GM21423 (cell line): ENCODE data around the gene PBX3.

Experiments
- ATAC-seq: cut with Tn5 transposase; IDR thresholded peaks from one replicate; pipeline ENCODE4 v1.9.1; 2021; ENCODE audit warnings: mild to moderate bottlenecking, moderate library complexity; ENCODE audit not compliant: unreplicated experiment

PBX3 gene

GRCh38 chr9:125748446-125749099 lies 1.4 kb downstream of the PBX3 start:
- ATAC-seq, result no peak

DNA sequence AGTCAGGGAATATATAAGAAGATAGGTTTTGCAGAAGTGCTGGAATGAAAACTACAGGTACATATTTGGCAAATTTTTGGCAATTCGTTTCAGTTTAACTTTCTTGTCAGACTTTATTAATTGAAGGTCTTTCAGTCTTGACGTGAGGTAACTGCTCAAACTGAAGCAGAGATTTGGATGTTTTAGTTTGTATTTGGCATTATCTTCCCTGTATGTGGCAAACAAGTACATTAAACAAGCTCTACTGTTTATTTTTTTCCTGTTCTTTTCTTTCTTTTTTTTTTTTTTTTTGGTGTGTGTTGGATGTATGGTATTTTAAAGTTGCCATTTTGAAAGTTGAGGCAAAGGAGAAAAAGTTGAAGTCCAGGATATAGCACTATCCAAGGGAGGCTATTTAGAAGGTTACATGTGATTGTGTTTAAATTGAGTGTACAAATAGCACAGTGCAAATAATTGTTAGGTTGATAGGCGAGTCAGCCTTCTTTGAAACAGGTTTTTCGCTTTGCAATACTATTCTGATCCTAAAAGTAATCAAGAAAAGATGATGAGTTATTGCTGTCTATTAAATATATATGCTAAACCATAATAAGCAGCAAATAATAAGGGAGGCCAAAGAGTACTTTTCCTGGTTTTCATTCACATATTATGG lies 2.2 kb downstream of the PBX3 start:
- no peak for ATAC-seq

DNA sequence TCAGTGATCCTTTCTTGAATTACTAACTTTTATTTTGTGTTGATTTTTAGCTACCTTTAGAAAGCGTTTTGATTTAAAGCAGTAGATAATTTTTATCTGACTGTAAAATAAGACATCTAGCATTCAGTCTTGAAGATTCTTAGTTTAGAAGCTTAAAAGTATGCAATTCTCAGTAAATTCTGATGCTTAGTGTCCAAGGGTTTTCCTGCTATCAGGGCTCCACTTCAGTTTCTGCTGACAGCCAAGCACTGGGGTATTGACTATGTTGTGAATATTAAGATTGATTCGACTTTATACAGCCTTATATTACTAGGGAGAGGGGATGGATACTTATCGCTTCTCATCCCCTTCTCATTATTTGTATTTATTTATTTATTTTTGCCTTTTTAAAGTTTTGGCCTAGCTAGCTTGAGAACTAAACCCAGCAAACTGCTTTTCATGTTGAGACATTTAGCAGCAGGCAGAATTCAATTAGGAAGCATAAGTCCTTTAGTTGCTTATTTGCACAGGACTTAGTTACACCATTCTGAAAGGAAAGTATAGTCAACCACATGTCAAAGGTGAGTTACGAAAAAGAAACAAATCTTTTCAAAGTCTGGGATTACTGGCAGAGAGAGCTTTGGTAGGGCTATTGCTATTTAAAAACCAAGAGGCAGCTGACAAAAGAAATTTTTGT lies 2.9 kb downstream of the PBX3 start:
- ATAC-seq, result no peak

GRCh38 chr9:125750627-125751011 lies 3.4 kb downstream of the PBX3 start:
- no peak for ATAC-seq

GRCh38 chr9:125752070-125752628 lies 5.0 kb downstream of the PBX3 start:
- no peak for ATAC-seq

GRCh38 chr9:125754096-125754495 lies 6.9 kb downstream of the PBX3 start:
- no peak for ATAC-seq

- ATAC-seq, result no peak
Measured at GRCh38 chr9:125755340-125755739, 8.2 kb downstream of the PBX3 start.

DNA sequence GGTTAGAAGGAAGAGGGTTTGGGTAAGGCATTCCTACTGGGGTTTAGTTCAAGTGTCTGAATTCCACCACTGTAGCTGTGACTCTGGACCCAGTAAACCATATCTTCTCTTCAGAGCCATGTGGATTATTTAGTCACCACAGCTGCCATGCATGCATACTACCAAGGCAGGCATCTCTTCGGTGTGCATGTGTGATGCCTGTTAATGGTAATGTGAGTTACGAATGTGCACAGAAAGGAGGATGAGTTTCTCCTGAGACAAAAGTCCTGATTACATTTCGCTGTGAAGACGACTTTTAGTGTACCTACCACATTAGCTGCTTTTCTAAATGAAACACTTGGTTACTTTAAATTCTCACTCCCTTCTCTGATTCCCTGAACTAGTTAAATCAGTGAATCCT lies 9.3 kb downstream of the PBX3 start:
- no peak for ATAC-seq

DNA sequence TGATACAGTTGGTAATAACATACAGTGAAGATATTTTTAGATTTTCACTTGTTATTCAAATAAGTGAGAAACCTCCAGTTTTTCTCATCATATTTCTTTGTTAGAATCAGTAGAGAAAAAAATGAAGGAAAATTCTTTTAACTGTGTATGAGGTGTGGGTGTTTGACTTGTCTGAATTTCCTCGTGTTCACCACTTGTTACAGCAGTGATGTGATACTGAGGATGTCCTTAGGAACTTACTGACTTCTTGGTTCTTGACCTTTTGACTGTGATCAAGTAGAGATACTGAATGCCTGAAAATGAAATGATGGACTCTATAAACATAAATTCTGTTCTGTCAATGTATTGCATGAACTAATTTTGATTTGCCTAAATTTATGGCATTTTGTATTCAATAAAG lies 10.7 kb downstream of the PBX3 start:
- no peak for ATAC-seq

- no peak for ATAC-seq
Measured at GRCh38 chr9:125758986-125759763, 12.0 kb downstream of the PBX3 start.

GRCh38 chr9:125759764-125760129 lies 12.6 kb downstream of the PBX3 start:
- no peak for ATAC-seq

- no peak for ATAC-seq
Measured at GRCh38 chr9:125760537-125760936, 13.4 kb downstream of the PBX3 start.

GRCh38 chr9:125761676-125762450 lies 14.7 kb downstream of the PBX3 start:
- no peak for ATAC-seq

GRCh38 chr9:125763394-125763801 lies 16.2 kb downstream of the PBX3 start:
- ATAC-seq, result no peak

DNA sequence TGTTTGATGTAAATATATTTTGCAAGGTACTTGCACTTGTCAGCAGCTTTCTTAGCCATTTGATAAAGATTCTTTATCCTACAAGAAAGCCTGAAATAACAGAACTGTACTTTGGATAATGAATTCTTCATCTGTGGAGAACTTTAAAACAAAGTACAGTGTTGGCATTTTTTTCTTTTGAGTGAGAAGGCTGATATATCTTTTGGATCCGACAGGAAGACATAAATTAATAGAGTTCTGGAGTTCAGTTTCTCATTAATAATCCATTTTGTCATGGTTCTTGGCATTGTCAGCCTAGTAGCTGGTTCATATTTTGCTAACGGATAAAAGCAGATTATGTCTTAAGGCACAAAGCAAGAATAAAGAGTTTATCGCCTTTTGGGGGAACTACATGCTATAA lies 17.0 kb downstream of the PBX3 start:
- ATAC-seq, result no peak

DNA sequence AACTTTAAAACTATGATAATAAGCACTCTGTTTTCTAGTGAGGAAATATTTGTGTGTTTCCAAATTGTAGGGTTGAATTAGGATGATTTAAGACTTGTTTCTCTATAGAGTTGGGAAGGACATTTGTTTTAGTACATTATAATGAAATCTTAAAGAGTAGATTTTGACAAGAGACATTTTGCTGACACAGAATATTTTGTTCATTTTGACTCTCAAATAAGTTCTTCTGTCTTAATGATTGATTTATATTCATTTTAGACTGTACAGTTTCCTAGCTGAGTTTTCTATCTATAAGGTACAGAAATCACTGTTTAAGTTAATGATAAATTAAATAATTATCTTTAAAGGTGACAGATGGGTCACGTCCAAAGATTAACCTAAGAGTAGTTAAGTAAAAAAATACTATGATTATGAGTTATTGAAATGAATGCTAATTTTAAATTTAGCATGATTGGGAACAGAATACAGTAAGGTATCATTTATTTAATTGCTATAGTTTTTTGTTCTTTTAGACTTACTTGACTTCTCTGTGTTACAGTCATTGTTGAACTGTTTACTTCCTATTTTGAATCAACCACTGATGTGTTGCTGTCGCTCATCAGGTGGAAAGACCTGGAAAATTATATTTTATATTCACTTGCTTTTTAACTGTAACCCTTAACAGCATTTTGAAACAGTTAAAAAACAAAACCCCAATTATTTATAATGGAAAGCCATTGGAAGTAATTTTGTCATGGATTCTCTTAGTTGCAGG lies 19.5 kb downstream of the PBX3 start:
- ATAC-seq, result no peak

GRCh38 chr9:125767349-125767748 lies 20.2 kb downstream of the PBX3 start:
- no peak for ATAC-seq

DNA sequence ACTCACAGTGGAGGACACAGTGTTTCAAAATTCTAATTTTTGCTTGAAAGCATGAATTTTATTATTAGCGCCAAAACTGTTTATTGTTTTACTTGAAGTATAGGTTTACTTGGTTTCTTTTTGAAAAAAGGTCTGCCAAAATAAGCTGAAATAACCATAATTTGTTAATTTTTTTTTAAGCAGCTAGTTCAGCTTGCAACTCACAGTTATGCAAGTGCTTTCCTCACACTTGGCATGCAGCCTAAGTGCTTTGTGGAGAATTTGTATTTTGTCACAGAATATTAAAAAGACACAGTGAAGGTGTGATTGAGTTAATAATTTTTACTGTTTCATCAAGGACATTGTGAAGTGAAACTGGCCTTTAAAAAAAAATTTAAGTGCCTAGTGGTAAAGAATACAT lies 21.6 kb downstream of the PBX3 start:
- no peak for ATAC-seq

- ATAC-seq, result no peak
Measured at GRCh38 chr9:125771037-125771436, 23.9 kb downstream of the PBX3 start.

GRCh38 chr9:125772740-125773139 lies 25.6 kb downstream of the PBX3 start:
- ATAC-seq, result no peak
